ENCODE data around the gene CROCC. TPM values are rescaled to one million over a fixed set of nuclear protein-coding genes. Genes with fewer than 3 reads are reported as not detected.

CROCC gene
- total and polyA plus RNA-seq, 2 experiments from 2014 or later, result 15.1 to 106 TPM

GRCh38 chr1:16957731-16958130 lies 36.0 kb downstream of the CROCC start (continued):
- TF ChIP-seq REST (IDR thresholded peaks at IDR 0.05; ENCODE audit: unreplicated experiment) (no peak), EZH2phosphoT487 (IDR thresholded peaks at IDR 0.05; ENCODE audit: unreplicated experiment) (no peak), ZNF114 (CRISPR knock-in tag; IDR thresholded peaks at IDR 0.05) (no peak), NANOG (IDR thresholded peaks at IDR 0.05; ENCODE audit: borderline replicate concordance) (no peak), STAT1 (IDR thresholded peaks at IDR 0.05; ENCODE audit: unreplicated experiment) (no peak), POLR2AphosphoS5 (IDR thresholded peaks at IDR 0.05; ENCODE audit: low read depth) (no peak), CTCF (conservative IDR thresholded peaks at IDR 0.05; ENCODE audit: low read depth in 2 of 2) (no peak), JUNB (IDR thresholded peaks at IDR 0.05; ENCODE audit: unreplicated experiment) (no peak)

- no peaks in the 10 kb centered on the region for H4K20me1 ChIP-seq (replicated peaks; ENCODE audit: insufficient read depth)
- Mint-ChIP-seq H3K4me1 (peaks cover 5% of the 10 kb centered on the region), H3K9me3 (no peaks in the 10 kb centered on the region), H3K4me3 (no peak overlapping the region), H3K27ac (no peak overlapping the region), H3K36me3 (ENCODE audit: low read depth) (peaks cover 16% of the 10 kb centered on the region; the same call in 2 of the 3 replicates), H3K27me3 (ENCODE audit: insufficient read depth, low read depth, poor library complexity) (peaks cover 6% of the 10 kb centered on the region)
- no peak overlapping the region for H3K27ac ChIP-seq (ENCODE audit: low read depth)
- H3F3A ChIP-seq (replicated peaks; ENCODE audit: low read depth), result peaks cover 15% of the 10 kb centered on the region; the same call in 1 of the 2 replicates
- H3K27me3 ChIP-seq (ENCODE audit: insufficient read depth), result no peaks in the 10 kb centered on the region
- peaks cover 13% of the 10 kb centered on the region; the same call in 1 of the 2 replicates for H3K36me3 ChIP-seq (ENCODE audit: insufficient read depth)
- H3K9me2 ChIP-seq (ENCODE audit: insufficient read depth), result no peaks in the 10 kb centered on the region
- H3K4me2 ChIP-seq, result no peak overlapping the region
- H2AFZ ChIP-seq, result no peak overlapping the region
- DNase-seq (ENCODE audit: low spot score) (no peak), ATAC-seq (no peak)
- no peak overlapping the region for H3K4me3 ChIP-seq
- 0 out of 2 replicates have a peak, but pooled peaks cover 2% of the 10 kb centered on the region for H3K79me2 ChIP-seq (replicated peaks; ENCODE audit: insufficient read depth)
- no peaks in the 10 kb centered on the region; the same call in 1 of the 2 replicates for H3K4me1 ChIP-seq (ENCODE audit: insufficient read depth)
- no peak for TF ChIP-seq CREB1 (CRISPR knock-in tag; IDR thresholded peaks at IDR 0.05; ENCODE audit: low read depth)
- TF ChIP-seq ZNF462 (CRISPR knock-in tag; IDR thresholded peaks at IDR 0.05), result no peak
- TF ChIP-seq ZNF114 (CRISPR knock-in tag; IDR thresholded peaks at IDR 0.05), result no peak
- no peak for TF ChIP-seq REST (IDR thresholded peaks at IDR 0.05; ENCODE audit: unreplicated experiment)
- TF ChIP-seq NANOG (IDR thresholded peaks at IDR 0.05; ENCODE audit: borderline replicate concordance), result no peak
These were observed 36.7 kb downstream of the CROCC start for GRCh38 chr1:16958475-16958874.
